GM19099 (cell line): ENCODE measurements around the gene SYTL5.

Experiments used
- POLR2A ChIP-seq: IDR thresholded peaks from 3 replicates; pipeline ENCODE4 v1.6.1; 2011; ENCODE audit warnings: low read depth; ENCODE audit not compliant: insufficient read length; ENCODE audit errors: extremely low read depth

Gene SYTL5

DNA sequence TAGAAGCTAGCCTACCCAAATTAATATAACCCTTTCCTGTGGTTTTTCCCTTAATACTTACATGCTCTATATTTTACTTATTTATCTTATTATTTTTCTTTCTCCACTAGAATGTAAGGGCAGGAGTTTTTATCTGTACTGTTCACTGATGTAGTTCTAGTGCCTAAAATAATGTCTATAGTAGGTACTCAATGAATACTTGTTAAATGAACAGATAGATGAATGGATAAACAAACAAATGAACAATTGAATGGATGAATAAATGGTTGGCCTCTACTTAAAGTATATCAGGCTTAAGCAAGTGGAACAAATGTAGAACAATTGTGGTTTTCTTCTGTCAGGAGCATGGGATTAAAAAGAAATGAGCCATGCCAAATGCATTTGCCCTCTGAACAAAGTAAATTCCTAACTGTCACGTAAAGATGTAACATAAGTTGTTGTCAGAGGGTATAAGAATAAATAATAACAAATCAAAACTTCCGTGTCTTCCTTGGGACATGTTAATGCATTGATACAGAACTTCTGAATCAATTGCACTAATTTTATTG lies 54.1 kb downstream of the SYTL5 start:
- TF ChIP-seq POLR2A: no peak

DNA sequence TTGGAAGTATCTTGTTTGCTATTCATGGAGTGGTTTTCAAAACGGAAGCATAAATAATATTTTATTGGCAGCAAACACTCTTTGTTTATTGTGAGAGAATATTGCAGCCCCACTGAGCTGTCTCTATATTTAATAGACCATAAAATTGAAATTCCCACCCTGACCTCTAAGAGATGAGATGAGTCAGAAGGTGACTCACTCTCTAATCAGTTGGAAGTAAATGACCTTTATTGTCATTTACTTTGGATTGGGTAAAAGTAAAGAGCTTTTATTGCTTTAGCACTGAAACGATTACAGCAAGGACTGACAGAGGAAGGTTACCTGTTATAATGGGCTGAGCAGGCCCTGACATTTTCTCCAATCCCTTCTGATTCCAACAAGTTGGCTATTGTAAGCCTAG lies 55.0 kb downstream of the SYTL5 start:
- no peak for TF ChIP-seq POLR2A

DNA sequence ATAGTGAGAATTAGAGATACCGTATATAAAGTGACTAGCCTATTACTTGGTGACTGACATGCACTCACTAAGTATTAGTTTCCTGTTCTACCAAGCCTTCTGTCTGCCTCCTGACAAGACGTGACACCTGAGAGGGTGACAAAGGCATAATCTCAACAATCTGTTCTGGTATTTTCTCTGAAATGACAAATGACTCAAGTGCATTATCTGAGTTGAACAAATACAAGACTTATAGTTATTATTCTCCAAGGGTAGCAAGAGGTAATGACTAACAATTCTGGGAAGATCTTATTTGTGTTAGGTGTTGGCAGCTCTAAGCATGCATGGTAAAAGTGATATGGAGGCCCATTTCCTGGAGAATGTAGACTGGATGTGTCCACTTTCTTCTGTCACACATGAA lies 60.6 kb downstream of the SYTL5 start:
- TF ChIP-seq POLR2A: no peak

DNA sequence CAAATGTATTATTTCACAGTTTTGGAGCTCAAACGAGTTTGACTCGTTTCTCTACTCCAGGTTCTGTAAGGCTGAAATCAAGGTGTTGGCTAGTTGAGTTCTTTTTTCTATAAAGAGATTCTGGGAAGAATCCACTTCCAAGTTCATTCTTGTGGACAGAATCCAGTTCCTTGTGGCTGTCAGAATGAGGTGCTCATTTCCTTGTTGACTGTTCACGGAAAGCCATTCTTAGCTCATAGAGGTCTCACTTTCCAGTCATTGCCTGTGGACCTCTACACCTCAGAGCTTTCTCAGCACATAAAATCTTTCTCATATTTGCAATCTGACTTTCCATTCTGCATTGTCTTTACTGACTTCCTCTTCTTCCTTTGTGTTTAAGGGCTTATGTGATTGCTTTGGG lies 62.9 kb downstream of the SYTL5 start:
- TF ChIP-seq POLR2A: no peak

DNA sequence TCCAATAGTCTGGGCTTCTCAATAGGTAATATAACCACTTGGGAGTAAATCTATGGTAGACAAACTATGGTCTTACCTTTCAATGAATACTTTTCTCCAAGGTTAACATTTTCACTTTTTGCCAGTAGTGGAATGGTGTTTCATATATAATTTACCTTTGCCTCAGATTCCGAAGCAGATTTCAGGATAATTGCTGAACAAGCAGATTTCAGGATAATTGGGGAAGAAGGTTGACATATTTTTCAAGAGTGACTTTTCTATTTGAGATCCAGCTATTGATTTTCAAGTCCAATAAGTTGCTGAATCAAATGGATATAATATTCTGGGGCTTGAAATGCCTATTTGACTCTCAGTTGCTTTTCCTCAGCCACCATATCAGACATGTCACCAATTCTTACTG lies 63.6 kb downstream of the SYTL5 start:
- TF ChIP-seq POLR2A: no peak

DNA sequence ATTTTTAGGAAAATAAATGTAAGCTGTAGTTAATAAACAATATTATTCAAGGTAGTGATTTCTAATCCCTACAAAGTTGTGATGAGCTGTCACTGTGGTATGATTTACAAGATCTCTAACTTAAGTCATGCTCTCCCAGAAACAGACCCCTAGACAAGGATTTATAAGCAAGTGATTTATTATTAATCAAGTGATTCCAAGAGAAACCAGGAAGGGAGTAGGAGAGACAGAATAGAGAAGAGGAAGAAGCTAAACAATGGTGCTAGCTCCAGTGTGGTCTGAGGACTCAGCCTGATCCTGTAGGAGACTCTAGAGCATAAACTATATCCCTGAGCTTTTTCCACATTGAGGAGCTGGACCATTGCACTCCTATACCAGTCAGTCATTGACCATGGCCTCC lies 73.1 kb downstream of the SYTL5 start:
- no peak for TF ChIP-seq POLR2A

DNA sequence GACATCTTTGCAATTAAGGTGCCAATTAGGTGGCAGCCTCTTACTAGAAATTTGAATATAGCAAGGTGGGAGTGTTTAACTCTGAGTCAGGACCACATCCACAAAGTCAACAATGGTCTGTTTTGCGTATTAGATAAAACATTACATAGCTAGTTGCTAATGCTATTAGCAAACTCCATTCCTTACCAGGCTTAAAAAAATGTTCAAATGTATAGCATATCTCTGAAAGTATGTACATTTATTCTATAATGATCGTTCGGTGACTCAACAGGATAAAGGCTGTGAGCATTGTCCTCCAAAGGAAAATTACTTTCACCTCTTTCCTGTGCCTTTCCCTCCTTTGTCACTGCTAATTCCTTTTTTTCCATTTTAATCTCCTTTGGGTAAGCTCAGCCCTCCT lies 74.5 kb downstream of the SYTL5 start:
- TF ChIP-seq POLR2A: no peak

DNA sequence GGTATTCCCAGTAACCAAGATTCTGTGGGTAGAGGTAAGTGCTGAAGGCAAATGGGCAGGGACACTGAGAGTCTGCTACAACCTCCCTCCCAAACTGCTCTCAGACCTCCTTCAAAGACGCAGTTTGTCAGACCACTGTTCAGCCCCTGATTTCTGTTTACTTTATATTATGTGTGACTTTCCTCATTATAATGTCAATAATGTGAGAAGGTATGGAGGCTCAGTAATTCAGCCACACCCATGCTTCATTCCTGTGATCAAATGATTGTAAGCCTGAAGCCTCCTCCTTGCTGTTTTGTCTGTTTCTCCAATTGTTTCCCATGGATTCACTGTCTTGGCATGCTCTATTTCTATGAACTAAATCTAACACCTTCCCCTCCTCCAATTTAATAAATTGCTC lies 75.6 kb downstream of the SYTL5 start:
- TF ChIP-seq POLR2A: no peak

DNA sequence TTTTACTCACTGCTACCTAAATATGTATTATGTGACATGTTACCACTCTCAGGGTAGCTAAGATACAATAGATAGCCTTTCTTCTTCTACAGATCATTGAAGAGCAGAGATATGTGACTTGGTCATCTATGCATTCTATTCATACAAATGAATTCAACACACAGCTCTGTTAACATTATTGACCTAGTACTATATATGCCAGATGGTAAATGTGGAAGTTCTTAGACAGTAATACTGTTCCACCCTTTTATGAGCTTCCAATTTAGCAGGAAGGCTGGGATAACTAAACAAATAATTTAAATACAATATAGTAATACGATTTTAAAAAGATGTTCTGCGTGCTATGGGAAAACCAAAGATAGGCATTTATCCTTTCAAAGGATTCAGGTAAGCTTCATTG lies 76.0 kb downstream of the SYTL5 start:
- TF ChIP-seq POLR2A: no peak

DNA sequence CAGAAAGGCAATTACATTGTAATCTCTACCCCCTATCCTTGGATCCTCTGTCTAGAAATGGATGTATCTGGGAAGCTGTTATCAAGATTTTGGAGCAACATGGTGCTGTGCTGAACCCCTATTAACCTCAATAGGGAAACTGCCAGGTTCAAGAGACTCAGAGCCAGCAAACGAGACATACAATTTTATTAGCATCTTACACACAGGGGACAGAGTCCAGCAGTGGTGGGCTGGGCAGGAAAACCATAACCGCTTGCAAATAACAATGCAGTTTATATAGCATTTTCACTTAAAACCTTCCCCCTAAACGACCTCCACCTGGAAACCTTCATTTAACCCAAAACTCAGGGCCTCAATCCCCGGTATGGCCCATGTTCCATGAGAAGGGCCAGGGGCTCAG lies 79.5 kb downstream of the SYTL5 start:
- TF ChIP-seq POLR2A: no peak

DNA sequence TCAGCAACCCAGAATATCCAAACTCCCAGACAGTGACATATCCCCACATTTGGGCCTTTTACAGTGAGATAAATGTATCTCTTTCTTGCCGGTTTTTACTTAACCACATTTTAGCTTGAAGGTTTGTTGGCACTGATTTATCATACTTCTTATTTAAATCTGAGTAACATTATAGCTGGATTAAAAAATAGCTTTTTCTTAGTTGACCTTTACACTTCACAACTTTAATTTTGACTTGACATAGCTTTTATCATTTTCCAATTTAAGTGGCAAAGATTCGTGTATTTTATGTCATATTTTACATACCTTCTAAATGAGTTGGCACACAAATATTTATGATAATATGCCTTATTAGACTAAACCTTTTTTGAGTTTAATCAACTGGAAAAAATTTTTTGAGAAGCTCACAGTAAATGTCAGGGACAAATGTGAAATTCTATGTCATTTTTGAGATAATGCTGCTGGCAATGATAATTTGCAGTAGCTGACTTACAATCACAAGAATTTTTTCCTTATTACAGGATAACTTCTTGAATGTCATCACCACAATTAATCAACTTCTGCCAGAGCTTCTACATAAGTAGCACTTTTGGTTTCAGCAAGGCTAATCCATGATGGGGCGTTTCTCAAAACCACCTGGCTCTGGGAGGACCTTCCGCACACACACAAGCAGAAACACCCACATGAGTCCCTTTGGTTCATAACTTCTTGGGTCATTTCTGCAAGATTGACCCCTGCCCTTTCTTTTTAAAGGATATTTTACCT lies 80.3 kb downstream of the SYTL5 start:
- TF ChIP-seq POLR2A: no peak

DNA sequence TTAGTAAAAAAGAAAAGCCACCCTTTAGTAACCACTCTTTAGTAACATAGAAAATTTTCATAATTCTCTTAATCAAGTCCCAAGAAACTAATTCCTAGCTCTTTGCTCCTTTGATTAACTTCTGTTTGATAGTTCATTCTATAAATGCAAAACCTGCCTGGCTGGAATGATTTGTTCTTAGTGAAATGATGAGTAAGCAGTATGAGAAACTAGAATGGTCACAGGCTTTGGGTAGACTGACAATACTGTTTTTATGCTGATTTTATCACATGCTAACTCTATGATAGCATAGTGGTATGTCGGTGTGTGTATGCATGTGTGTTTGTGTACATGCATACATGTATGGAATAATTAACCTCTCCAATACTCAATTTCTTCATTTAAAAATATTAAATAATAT lies 81.2 kb downstream of the SYTL5 start:
- no peak for TF ChIP-seq POLR2A

DNA sequence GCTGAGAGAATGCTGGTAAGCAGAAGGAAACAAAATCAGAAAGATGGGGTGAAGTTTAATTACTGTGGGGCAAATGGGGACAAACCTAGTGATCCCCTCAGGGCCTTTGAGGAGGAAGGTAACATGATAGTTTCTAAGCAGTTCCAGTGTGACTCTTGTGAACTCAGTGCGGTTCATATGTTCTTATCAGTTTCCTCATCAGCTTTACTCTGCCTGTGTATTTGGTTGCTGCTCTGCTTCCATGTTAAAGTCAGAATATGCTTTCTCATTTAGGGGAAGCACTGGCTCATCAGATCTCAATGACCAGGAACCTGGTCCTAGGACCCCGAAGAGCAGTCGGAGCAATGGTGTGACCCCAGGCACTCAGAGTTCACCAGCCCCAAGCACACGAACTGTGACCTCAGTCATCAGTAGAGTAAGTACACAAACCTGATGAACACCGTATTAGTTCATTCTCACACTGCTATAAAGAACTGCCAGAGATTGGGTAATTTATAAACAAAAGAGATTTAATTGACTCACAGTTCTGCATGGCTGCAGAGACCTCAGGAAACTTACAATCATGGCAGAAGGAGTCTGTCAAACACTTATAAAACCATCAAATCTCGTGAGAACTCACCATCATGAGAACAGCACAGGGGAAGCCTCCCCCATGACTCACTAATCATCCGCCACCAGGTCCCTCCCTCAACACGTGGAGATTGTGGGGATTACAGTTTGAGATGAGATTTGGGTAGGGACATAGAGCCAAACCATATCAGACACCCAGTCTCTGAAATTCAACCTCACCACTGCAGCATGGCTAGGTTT lies 83.0 kb downstream of the SYTL5 start:
- no peak for TF ChIP-seq POLR2A

DNA sequence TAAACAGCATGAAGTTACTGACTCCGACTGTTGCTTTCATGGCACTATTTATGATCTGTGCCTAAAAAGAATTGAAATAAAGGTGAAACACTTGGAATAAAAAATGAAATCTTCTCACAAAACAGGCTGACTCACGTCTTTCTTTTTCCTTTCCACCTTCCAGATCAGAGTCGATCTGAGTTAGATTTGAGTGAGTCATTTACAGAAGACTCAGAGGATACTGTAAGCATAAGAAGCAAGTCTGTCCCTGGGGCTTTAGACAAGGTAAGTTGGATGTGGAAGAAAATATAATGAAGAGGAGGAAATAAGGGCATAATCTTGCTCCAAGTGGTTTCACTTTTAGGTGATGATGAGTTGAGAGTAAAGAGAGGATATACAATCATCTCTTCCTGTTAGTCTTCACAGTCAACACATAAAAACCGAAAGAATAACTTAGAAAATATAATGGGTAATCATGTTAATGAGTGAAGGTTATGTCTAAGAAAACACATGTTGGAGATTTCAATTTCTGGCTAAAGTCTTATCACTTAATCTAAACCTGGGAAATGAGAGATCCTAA lies 89.7 kb downstream of the SYTL5 start:
- no peak for TF ChIP-seq POLR2A

DNA sequence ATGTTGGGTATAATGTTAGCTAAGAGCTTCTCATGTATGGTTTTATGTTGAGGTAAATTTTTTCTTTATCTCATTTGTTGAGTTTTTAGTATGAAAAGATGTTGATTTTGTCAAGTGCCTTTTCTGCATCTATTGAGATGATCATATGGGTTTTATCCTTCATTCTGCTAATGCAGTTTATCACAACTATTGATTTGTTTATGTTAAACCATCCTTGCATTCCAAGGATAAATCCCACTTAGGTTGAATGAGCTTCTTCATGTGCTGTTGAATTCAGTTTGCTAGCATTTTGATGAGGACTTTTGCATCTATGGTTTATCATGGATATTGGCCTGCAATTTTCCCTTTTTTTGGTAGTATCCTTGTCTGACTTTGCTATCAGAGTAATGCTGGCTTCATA lies 93.3 kb downstream of the SYTL5 start:
- TF ChIP-seq POLR2A: no peak

DNA sequence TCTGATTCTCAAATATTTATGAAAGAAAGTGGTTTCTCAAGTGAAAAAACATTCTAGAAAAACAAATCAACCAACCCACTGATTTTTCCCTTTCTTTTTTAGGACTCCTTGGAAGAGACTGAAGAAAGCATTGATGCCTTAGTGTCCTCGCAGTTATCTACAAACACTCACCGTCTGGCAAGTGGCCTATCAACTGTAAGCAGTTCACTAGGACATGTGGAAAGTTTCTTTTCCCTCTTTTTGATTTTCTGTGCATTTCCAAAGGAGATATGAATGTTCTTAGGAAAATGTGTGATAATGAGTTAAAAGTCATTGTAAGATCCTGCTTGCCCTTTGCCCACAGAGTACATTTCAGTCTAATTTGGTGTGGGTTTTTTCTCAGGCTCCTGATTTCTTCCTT lies 95.9 kb downstream of the SYTL5 start:
- no peak for TF ChIP-seq POLR2A
